Thyroid gland (tissue), 4 donors: ENCODE data around the gene SLCO3A1.

Experiments
- POLR2A ChIP-seq, 2 donors: fragments of 450-650 bp; IDR thresholded peaks; one replicate each; pipeline ENCODE4 v1.6.1; 2017; ENCODE audit warnings: antibody characterized with exemption in 2 of 2, mild to moderate bottlenecking in 2 of 2, moderate library complexity in 1 of 2
- TF ChIP-seq, protein P1 (sequence below), 6 experiments: fragments of 200-600 bp in 3 of 6; fragments of 450-650 bp in 3 of 6; sonication (generic) in 3 of 6; IDR thresholded peaks; one replicate each; pipeline ENCODE4 v1.5.1; 2016 to 2019; ENCODE audit warnings: antibody characterized with exemption in 6 of 6, mild to moderate bottlenecking in 2 of 6, inconsistent platforms in 1 of 6, moderate library complexity in 1 of 6

DNA sequence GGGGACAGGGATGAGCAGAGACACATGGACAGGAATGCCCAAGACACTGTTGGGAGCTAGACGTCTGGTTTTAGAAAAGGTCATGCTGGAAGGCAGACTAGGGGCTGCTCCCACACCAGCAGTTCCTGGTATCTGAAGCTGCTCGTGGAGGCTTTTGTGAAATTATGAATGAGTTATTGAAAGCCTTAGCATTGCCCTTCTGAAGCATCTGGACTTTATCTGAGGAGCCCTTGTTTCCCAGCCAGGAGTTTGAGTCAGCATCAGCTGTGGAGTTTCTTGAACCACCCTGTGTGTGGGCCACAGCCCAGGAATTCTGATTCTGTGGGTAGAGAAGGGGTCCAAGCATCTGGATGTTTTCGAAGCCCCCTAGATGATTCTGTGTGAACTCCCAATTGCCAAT lies 258.7 kb downstream of the SLCO3A1 start:
- TF ChIP-seq, protein P1, sequence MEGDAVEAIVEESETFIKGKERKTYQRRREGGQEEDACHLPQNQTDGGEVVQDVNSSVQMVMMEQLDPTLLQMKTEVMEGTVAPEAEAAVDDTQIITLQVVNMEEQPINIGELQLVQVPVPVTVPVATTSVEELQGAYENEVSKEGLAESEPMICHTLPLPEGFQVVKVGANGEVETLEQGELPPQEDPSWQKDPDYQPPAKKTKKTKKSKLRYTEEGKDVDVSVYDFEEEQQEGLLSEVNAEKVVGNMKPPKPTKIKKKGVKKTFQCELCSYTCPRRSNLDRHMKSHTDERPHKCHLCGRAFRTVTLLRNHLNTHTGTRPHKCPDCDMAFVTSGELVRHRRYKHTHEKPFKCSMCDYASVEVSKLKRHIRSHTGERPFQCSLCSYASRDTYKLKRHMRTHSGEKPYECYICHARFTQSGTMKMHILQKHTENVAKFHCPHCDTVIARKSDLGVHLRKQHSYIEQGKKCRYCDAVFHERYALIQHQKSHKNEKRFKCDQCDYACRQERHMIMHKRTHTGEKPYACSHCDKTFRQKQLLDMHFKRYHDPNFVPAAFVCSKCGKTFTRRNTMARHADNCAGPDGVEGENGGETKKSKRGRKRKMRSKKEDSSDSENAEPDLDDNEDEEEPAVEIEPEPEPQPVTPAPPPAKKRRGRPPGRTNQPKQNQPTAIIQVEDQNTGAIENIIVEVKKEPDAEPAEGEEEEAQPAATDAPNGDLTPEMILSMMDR (IDR thresholded peaks at IDR 0.05): no peak
- TF ChIP-seq POLR2A (IDR thresholded peaks at IDR 0.05): no peak
